Dermis lymphatic vessel endothelial cell (primary cell): Measurements from ENCODE around the gene ALB. TPM values are rescaled to one million over a fixed set of nuclear protein-coding genes. Genes with fewer than 3 reads are reported as not detected.

ENCODE experiments used
- total RNA-seq: library from RNA; depleted of rRNA; stranded (reverse); fragments of >200 nt; gene quantifications from 2 replicates; pipeline ENCODE4 v1.2.1, GENCODE V29; 2014

ALB gene
- not detected in 2 replicates for total RNA-seq

GRCh38 chr4:73404042-73404441, at the start of gene ALB:
ALB (plus strand) TSS chr4:73404287; CDS start chr4:73404328, 41 bp downstream.

DNA sequence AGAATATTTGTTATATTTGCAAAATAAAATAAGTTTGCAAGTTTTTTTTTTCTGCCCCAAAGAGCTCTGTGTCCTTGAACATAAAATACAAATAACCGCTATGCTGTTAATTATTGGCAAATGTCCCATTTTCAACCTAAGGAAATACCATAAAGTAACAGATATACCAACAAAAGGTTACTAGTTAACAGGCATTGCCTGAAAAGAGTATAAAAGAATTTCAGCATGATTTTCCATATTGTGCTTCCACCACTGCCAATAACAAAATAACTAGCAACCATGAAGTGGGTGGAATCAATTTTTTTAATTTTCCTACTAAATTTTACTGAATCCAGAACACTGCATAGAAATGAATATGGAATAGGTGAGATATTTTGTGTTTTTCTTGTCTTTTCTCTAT, 31.9 kb downstream of the ALB start, which contains the start of gene AFP:
AFP (plus strand) TSS at position 238 of the 400 bp plus-strand sequence; CDS start at position 280, 42 bp downstream.

Other genes starting within 250 kb of the ALB start
- 49.4 and 63.7 TPM in 2 replicates for gene ANKRD17, start 145.5 kb upstream of the ALB start, total RNA-seq
- gene AFP, start 31.9 kb downstream of the ALB start, total RNA-seq = not detected in 2 replicates
- not detected in 2 replicates for gene AFM, start 77.5 kb downstream of the ALB start, total RNA-seq
- not detected in 2 replicates for gene RASSF6, start 216.1 kb downstream of the ALB start, total RNA-seq